ENCODE results near the gene LOXHD1. TPM values are rescaled to one million over a fixed set of nuclear protein-coding genes. Genes with fewer than 3 reads are reported as not detected.

LOXHD1 gene
- total RNA-seq, 1 experiment from 2014 or later: not detected

- no peak overlapping the region for H2AFZ ChIP-seq
- H3K4me2 ChIP-seq: no peak overlapping the region
- ChIA-PET POLR2A (ENCODE audit: unreplicated experiment) (no interaction called here), CTCF (no interaction called here)
- no peaks in the 10 kb centered on the region for H3F3A ChIP-seq (ENCODE audit: insufficient read depth, low read depth)
- no peaks in the 10 kb centered on the region for H3K36me3 ChIP-seq (ENCODE audit: low read depth)
- no peak overlapping the region for H3K4me3 ChIP-seq
- BruUV-seq (replicated peaks): no TSS peak
- no peak for DNase-seq
- intact Hi-C loops (cut with micrococcal nuclease; ENCODE audit: unreplicated experiment): no loop called here
- H3K4me1 ChIP-seq (replicated peaks; ENCODE audit: insufficient read depth): no peaks in the 10 kb centered on the region
- H3K27ac ChIP-seq: no peak overlapping the region
- no peaks in the 10 kb centered on the region for H3K79me2 ChIP-seq (ENCODE audit: low read depth)
- H3K9me2 ChIP-seq (ENCODE audit: insufficient read depth): no peaks in the 10 kb centered on the region
- no peak for TF ChIP-seq EZH2 (IDR thresholded peaks at IDR 0.05; ENCODE audit: low read depth)
- TF ChIP-seq, protein P1, sequence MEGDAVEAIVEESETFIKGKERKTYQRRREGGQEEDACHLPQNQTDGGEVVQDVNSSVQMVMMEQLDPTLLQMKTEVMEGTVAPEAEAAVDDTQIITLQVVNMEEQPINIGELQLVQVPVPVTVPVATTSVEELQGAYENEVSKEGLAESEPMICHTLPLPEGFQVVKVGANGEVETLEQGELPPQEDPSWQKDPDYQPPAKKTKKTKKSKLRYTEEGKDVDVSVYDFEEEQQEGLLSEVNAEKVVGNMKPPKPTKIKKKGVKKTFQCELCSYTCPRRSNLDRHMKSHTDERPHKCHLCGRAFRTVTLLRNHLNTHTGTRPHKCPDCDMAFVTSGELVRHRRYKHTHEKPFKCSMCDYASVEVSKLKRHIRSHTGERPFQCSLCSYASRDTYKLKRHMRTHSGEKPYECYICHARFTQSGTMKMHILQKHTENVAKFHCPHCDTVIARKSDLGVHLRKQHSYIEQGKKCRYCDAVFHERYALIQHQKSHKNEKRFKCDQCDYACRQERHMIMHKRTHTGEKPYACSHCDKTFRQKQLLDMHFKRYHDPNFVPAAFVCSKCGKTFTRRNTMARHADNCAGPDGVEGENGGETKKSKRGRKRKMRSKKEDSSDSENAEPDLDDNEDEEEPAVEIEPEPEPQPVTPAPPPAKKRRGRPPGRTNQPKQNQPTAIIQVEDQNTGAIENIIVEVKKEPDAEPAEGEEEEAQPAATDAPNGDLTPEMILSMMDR (conservative IDR thresholded peaks at IDR 0.05): no peak
- no peaks in the 10 kb centered on the region for H3K9me3 ChIP-seq (ENCODE audit: insufficient read depth, low read depth)
- H4K20me1 ChIP-seq (ENCODE audit: insufficient read depth): no peaks in the 10 kb centered on the region
- peaks cover 36% of the 10 kb centered on the region for H3K27me3 ChIP-seq (ENCODE audit: insufficient read depth, low read depth)
Observed at GRCh38 chr18:46555213-46555612, 101.8 kb downstream of the LOXHD1 start.

DNA sequence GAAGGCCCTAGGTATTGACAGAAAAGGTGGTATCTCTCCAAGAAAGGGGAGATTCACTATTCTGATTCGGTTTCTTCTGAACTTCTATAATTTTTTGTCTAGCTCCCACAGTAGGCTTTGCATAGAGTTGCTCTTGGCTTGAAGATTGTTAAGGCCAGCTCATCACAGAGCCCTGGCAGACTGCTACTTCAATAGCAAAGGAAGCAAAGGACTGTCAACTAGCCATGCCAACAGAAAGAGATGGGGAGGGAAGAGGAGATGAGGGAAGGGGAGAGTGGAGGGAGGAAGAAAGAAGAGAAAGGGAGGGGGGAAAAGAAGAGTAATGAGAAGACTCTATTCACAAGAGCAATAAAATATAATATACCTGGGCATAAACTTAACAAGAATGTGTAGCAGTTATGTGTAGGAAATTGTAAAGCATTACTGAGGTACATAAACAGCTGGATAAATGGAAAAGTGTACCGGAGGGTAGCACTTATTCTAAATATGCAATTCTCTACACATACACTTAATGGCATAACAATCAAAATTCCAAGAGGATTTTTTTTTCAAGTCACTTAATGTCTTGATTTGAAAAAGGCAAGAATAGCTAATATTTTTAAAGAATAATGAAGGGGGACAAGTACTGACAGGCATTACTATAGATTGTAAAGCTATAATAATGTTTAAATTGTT, 102.5 kb downstream of the LOXHD1 start:
- TF ChIP-seq, protein P1 (conservative IDR thresholded peaks at IDR 0.05): no peak
- TF ChIP-seq EZH2 (IDR thresholded peaks at IDR 0.05; ENCODE audit: low read depth): no peak
- H3K9me3 ChIP-seq (ENCODE audit: insufficient read depth, low read depth): no peaks in the 10 kb centered on the region
- no peaks in the 10 kb centered on the region for H3K9me2 ChIP-seq (ENCODE audit: insufficient read depth)
- BruUV-seq (replicated peaks): no TSS peak
- intact Hi-C loops (cut with micrococcal nuclease; ENCODE audit: unreplicated experiment): no loop called here
- H3K4me3 ChIP-seq: no peak overlapping the region
- H3K4me2 ChIP-seq: no peak overlapping the region
- ChIA-PET POLR2A (ENCODE audit: unreplicated experiment) (no interaction called here), CTCF (no interaction called here)
- H3K27ac ChIP-seq: no peak overlapping the region
- no peaks in the 10 kb centered on the region for H3K36me3 ChIP-seq (ENCODE audit: low read depth)
- no peaks in the 10 kb centered on the region for H3K79me2 ChIP-seq (ENCODE audit: low read depth)
- no peaks in the 10 kb centered on the region for H3F3A ChIP-seq (ENCODE audit: insufficient read depth, low read depth)
- DNase-seq: no peak
- H2AFZ ChIP-seq: no peak overlapping the region
- H3K27me3 ChIP-seq (ENCODE audit: insufficient read depth, low read depth): peaks cover 35% of the 10 kb centered on the region
- H3K4me1 ChIP-seq (replicated peaks; ENCODE audit: insufficient read depth): no peaks in the 10 kb centered on the region
- no peaks in the 10 kb centered on the region for H4K20me1 ChIP-seq (ENCODE audit: insufficient read depth)

DNA sequence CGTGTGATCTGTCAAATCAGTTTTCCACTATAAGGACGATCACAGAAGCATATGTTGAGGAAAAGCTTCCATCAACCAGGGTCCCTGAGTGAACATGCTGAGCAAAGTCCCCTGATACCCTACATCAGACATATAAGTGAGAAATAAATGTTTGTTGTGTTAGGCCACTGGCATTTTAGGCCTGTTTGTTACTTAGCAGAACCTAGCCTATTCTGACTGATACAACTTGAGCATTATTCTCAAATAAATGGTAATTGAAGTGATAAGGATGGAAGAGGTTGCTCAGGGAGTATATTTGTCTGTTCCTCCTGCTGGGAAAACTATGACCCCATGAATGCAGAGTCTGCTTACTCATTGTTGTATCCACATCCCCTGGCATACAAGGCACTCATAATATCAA, 106.4 kb downstream of the LOXHD1 start:
- no peaks in the 10 kb centered on the region for H4K20me1 ChIP-seq (ENCODE audit: insufficient read depth)
- no peaks in the 10 kb centered on the region for H3K9me2 ChIP-seq (ENCODE audit: insufficient read depth)
- DNase-seq: no peak
- TF ChIP-seq EZH2 (IDR thresholded peaks at IDR 0.05; ENCODE audit: low read depth): no peak
- H3K27me3 ChIP-seq (ENCODE audit: insufficient read depth, low read depth): peaks cover 49% of the 10 kb centered on the region
- H3K4me1 ChIP-seq (replicated peaks; ENCODE audit: insufficient read depth): no peaks in the 10 kb centered on the region
- intact Hi-C loops (cut with micrococcal nuclease; ENCODE audit: unreplicated experiment): no loop called here
- H3F3A ChIP-seq (ENCODE audit: insufficient read depth, low read depth): no peaks in the 10 kb centered on the region
- no peaks in the 10 kb centered on the region for H3K36me3 ChIP-seq (ENCODE audit: low read depth)
- no peaks in the 10 kb centered on the region for H3K79me2 ChIP-seq (ENCODE audit: low read depth)
- no peak overlapping the region for H3K4me2 ChIP-seq
- no peak overlapping the region for H2AFZ ChIP-seq
- ChIA-PET POLR2A (ENCODE audit: unreplicated experiment) (no interaction called here), CTCF (no interaction called here)
- H3K4me3 ChIP-seq: no peak overlapping the region
- BruUV-seq (replicated peaks): no TSS peak
- H3K27ac ChIP-seq: no peak overlapping the region
- no peaks in the 10 kb centered on the region for H3K9me3 ChIP-seq (ENCODE audit: insufficient read depth, low read depth)

DNA sequence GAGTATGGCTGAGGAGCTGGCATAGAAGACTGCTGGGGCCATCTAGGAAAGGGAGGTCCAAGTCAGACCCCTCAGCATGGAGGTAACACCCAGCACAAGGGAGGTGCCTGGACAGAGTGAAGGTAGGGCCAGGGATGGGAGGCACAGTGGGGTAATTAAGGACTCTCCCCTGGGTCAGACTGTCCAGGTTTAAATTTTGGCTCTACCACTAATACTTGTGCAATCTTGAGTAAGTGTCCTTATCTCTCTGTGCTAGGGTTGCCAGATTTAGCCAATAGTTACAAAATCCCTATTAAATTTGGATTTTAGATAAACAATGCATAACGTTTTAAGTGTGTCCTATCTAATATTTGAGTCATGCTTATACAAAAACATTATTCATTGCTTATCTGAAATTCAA, 109.5 kb downstream of the LOXHD1 start:
- Histone ChIP-seq H3K27ac (no peak overlapping the region), H3K4me3 (no peak overlapping the region), H2AFZ (no peak overlapping the region), H3K9me3 (ENCODE audit: insufficient read depth, low read depth) (no peaks in the 10 kb centered on the region), H3K36me3 (ENCODE audit: low read depth) (no peaks in the 10 kb centered on the region), H3F3A (ENCODE audit: insufficient read depth, low read depth) (no peaks in the 10 kb centered on the region), H3K4me1 (replicated peaks; ENCODE audit: insufficient read depth) (no peaks in the 10 kb centered on the region), H3K9me2 (ENCODE audit: insufficient read depth) (no peaks in the 10 kb centered on the region), H3K79me2 (ENCODE audit: low read depth) (no peaks in the 10 kb centered on the region), H3K27me3 (ENCODE audit: insufficient read depth, low read depth) (peaks cover 56% of the 10 kb centered on the region), H3K4me2 (no peak overlapping the region), H4K20me1 (ENCODE audit: insufficient read depth) (no peaks in the 10 kb centered on the region)
- ChIA-PET POLR2A (ENCODE audit: unreplicated experiment) (no interaction called here), CTCF (no interaction called here)
- TF ChIP-seq, protein P1 (conservative IDR thresholded peaks at IDR 0.05): no peak
- no peak for TF ChIP-seq EZH2 (IDR thresholded peaks at IDR 0.05; ENCODE audit: low read depth)
- intact Hi-C loops (cut with micrococcal nuclease; ENCODE audit: unreplicated experiment): no loop called here
- BruUV-seq (replicated peaks): no TSS peak
- no peak for DNase-seq
